SK-N-MC (cell line): ENCODE results near the gene SLC16A4.

Experiments used
- DNase-seq: peaks from one replicate; pipeline ENCODE4 v3.0.0-alpha.2; 2011; ENCODE audit warnings: low read depth, low spot score
- H3K27ac ChIP-seq: fragments of 200-600 bp; sonication (generic); 2 replicates; pipeline ENCODE4 v1.5.1; 2016; ENCODE audit warnings: mixed run types
- H3K36me3 ChIP-seq: fragments of 200-600 bp; sonication (generic); 2 replicates; pipeline ENCODE4 v1.6.1; 2017; ENCODE audit warnings: antibody characterized with exemption, low read length, mixed read lengths; ENCODE audit not compliant: insufficient read depth
- H3K4me3 ChIP-seq: fragments of 200-600 bp; sonication (generic); 2 replicates; pipeline ENCODE4 v1.5.1; 2016
- H3K9ac ChIP-seq: fragments of 200-600 bp; sonication (generic); 2 replicates; pipeline ENCODE4 v1.8.0; 2017; ENCODE audit warnings: mixed run types, mixed read lengths; ENCODE audit not compliant: insufficient read length
- H3K9me3 ChIP-seq: fragments of 200-600 bp; sonication (generic); 2 replicates; pipeline ENCODE4 v1.6.1; 2017; ENCODE audit warnings: low read depth, mild to moderate bottlenecking, antibody characterized with exemption, low read length, moderate library complexity, mixed read lengths
- EZH2 ChIP-seq: fragments of 200-600 bp; sonication (generic); IDR thresholded peaks from one replicate; pipeline ENCODE4 v1.6.1; 2017; ENCODE audit warnings: antibody characterized with exemption
- FOXP2 ChIP-seq: optimal IDR thresholded peaks from 2 replicates; pipeline ENCODE3; 2011; ENCODE audit warnings: mild to moderate bottlenecking, moderate library complexity; ENCODE audit not compliant: insufficient read depth; ENCODE audit errors: extremely low read length, control extremely low read depth
- POLR2AphosphoS5 ChIP-seq: IDR thresholded peaks from 2 replicates; pipeline ENCODE4 v1.6.1; 2012; ENCODE audit warnings: mild to moderate bottlenecking, low read depth, low read length, borderline replicate concordance

The SLC16A4 gene

GRCh38 chr1:110383251-110383990 is 7.4 kb downstream of the SLC16A4 start:
- H3K4me3 ChIP-seq: no peak overlapping the region
- peak overlapping the region; percentile 57 for H3K27ac ChIP-seq
- no peaks in the 10 kb centered on the region for H3K9me3 ChIP-seq
- H3K36me3 ChIP-seq: peaks cover 10% of the 10 kb centered on the region
- no peak overlapping the region for H3K9ac ChIP-seq
- TF ChIP-seq EZH2 (no peak), FOXP2 (no peak), POLR2AphosphoS5 (no peak)
- no peak for DNase-seq

- H3K36me3 ChIP-seq: peaks cover 25% of the 10 kb centered on the region
- peak overlapping the region; percentile 56 for H3K27ac ChIP-seq
- no peak overlapping the region for H3K4me3 ChIP-seq
- no peak for DNase-seq
- H3K9me3 ChIP-seq: no peaks in the 10 kb centered on the region
- no peak overlapping the region for H3K9ac ChIP-seq
- TF ChIP-seq EZH2 (no peak), FOXP2 (no peak), POLR2AphosphoS5 (no peak)
Observed at GRCh38 chr1:110380672-110381283, 10.0 kb downstream of the SLC16A4 start.

- Histone ChIP-seq H3K36me3 (peaks cover 38% of the 10 kb centered on the region), H3K9ac (no peak overlapping the region), H3K9me3 (no peaks in the 10 kb centered on the region), H3K27ac (no peak overlapping the region), H3K4me3 (no peak overlapping the region)
- DNase-seq: no peak
- TF ChIP-seq EZH2 (no peak), POLR2AphosphoS5 (no peak), FOXP2 (no peak)
Observed at GRCh38 chr1:110375490-110375889, 15.3 kb downstream of the SLC16A4 start.

DNA sequence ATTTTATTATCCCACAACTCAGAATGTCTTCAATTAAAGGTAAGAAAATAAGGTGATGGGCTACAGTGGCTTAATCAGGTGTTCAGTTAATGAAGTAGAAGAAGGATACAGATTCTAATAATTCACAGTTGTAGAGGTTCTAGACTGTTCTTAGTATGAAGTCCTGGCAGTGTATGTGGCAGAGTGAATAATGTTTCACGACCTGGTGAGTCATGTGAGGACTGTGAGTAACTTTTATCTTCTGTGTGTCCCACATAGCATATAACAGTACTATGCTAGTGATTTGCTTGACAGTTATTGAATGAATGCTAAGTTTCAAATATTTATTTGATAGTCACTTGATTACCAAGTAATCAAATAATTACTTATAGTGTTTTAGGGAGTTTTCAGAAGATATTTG is 20.0 kb downstream of the SLC16A4 start:
- Histone ChIP-seq H3K4me3 (no peak overlapping the region), H3K9ac (no peak overlapping the region), H3K36me3 (peaks cover 18% of the 10 kb centered on the region), H3K9me3 (no peaks in the 10 kb centered on the region), H3K27ac (no peak overlapping the region)
- DNase-seq: no peak
- no peak for TF ChIP-seq POLR2AphosphoS5

- Histone ChIP-seq H3K9ac (no peak overlapping the region), H3K9me3 (no peaks in the 10 kb centered on the region), H3K4me3 (no peak overlapping the region), H3K36me3 (peaks cover 29% of the 10 kb centered on the region), H3K27ac (no peak overlapping the region)
- TF ChIP-seq FOXP2 (no peak), POLR2AphosphoS5 (no peak), EZH2 (no peak)
- DNase-seq: no peak
Observed at GRCh38 chr1:110364221-110364620, 26.6 kb downstream of the SLC16A4 start.

DNA sequence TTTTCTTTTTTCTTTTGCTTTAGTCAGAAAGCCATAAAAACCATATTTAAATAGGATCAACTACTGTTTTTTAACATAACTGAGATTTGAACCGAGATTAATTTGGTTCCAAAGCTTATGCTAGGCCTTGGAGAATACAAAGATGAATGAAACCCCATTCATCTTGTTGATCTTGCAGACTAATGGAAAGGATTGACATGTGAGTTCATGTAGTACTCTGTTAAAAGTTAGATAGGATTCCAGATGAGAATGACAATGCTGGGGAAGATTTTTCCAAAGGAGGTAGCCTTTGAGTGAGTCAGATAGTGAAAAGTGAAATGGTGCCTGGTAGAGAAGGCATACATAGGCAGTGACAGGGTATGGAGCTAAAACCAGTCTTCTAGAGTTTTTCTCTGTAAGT is 29.0 kb downstream of the SLC16A4 start:
- no peak overlapping the region for H3K4me3 ChIP-seq
- no peak overlapping the region for H3K27ac ChIP-seq
- TF ChIP-seq POLR2AphosphoS5 (no peak), FOXP2 (no peak), EZH2 (no peak)
- peaks cover 29% of the 10 kb centered on the region for H3K36me3 ChIP-seq
- DNase-seq: no peak
- H3K9me3 ChIP-seq: no peaks in the 10 kb centered on the region
- H3K9ac ChIP-seq: no peak overlapping the region

DNA sequence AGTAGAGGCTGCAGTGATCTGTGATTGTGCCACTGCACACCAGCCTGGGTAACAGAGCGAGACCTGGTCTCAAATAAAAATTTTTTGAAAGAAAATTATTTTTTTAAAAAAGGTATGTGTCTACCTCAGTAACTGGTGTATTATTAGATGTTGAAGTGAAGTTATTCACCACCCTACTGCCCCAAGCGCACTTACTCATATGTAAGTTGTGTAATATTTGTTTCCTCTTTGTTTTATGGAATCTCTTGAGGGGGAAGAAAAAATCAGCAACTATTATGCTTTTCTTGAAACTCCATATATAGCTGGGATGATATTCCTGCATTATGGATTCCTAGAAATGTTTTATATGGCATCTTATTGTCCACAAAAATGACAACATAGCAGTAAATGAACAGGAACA is 30.4 kb downstream of the SLC16A4 start:
- Histone ChIP-seq H3K36me3 (peaks cover 33% of the 10 kb centered on the region), H3K27ac (no peak overlapping the region), H3K9ac (no peak overlapping the region), H3K4me3 (no peak overlapping the region), H3K9me3 (no peaks in the 10 kb centered on the region)
- DNase-seq: no peak
- TF ChIP-seq EZH2 (no peak), POLR2AphosphoS5 (no peak), FOXP2 (no peak)

GRCh38 chr1:110356379-110356778 is 34.4 kb downstream of the SLC16A4 start:
- H3K9me3 ChIP-seq: no peaks in the 10 kb centered on the region
- TF ChIP-seq EZH2: no peak
- no peak for TF ChIP-seq POLR2AphosphoS5
- TF ChIP-seq FOXP2: no peak
- no peak overlapping the region for H3K27ac ChIP-seq
- H3K4me3 ChIP-seq: no peak overlapping the region
- no peak overlapping the region for H3K9ac ChIP-seq
- no peak for DNase-seq
- peaks cover 19% of the 10 kb centered on the region for H3K36me3 ChIP-seq

DNA sequence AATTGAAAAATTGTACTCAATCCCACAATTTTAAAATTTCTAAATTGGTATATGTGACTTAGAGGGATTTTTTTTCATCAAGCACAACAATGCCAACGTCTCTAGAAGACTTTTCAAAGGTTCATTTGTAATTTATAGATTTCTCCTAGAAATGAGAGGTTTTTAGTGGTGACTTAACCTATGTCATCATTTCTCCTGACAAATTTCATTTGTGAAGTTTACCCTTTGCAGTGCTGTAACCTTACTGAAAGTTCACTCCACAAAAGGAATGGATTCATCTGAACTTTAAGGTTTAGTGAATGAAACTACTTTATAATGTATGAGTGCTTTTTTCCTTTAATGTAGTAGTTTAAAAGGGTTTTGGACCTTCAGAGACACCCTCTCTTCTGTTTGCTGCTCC is 35.5 kb downstream of the SLC16A4 start:
- Histone ChIP-seq H3K36me3 (peaks cover 14% of the 10 kb centered on the region), H3K9me3 (no peaks in the 10 kb centered on the region), H3K27ac (peak overlapping the region; percentile 11), H3K4me3 (no peak overlapping the region), H3K9ac (no peak overlapping the region)
- TF ChIP-seq FOXP2: no peak
- no peak for TF ChIP-seq POLR2AphosphoS5
- no peak for DNase-seq

GRCh38 chr1:110350360-110350759 is 40.5 kb downstream of the SLC16A4 start:
- Histone ChIP-seq H3K36me3 (peaks cover 34% of the 10 kb centered on the region), H3K4me3 (no peak overlapping the region), H3K9ac (no peak overlapping the region), H3K27ac (peak overlapping the region; percentile 0; the same call in 1 of the 2 replicates), H3K9me3 (no peaks in the 10 kb centered on the region)
- TF ChIP-seq EZH2: no peak
- no peak for TF ChIP-seq POLR2AphosphoS5
- no peak for TF ChIP-seq FOXP2
- no peak for DNase-seq
